ENCODE results near the gene YPEL2. TPM values are rescaled to one million over a fixed set of nuclear protein-coding genes. Genes with fewer than 3 reads are reported as not detected.

The YPEL2 gene
- total RNA-seq, 1 experiment from 2014 or later = 4.7 TPM

DNA sequence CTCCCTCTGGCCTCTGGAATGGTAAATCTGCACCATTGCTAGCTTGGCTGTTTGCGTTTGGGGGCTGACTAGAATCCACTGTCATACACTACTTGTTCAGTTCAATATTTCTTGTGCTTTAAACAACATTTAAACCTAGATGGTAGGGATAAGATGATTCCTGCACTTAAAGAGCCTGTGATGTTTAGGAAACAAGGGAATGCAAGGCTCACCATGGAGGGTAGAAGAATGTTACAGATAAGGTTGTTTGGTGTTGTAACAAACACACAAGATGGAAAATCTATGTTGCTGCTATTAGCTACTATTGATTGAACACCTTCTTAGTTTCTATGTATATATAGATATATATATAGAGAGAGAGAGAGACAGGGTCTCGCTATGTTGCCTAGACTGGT lies 31.4 kb downstream of the YPEL2 start:
- Histone ChIP-seq H3K9ac (ENCODE audit: low read length) (no peak overlapping the region), H3K9me2 (ENCODE audit: insufficient read depth) (no peaks in the 10 kb centered on the region), H3K9me3 (ENCODE audit: control insufficient read depth in 1 of 2, insufficient read depth in 1 of 2, low read depth in 1 of 2, low read length in 2 of 2) (no peaks in the 10 kb centered on the region), H3K4me3 (replicated peaks in 1 of 2; ENCODE audit: low read depth in 1 of 2, low read length in 2 of 2) (no peak overlapping the region), H3K4me1 (ENCODE audit: control insufficient read depth in 1 of 2, insufficient read depth in 2 of 2, low read length in 2 of 2) (peaks cover 25 to 30% of the 10 kb centered on the region in 2 experiments), H3K4me2 (ENCODE audit: low read length) (no peak overlapping the region), H4K20me1 (ENCODE audit: insufficient read depth) (no peaks in the 10 kb centered on the region), H3K79me2 (ENCODE audit: insufficient read depth, low read length) (no peaks in the 10 kb centered on the region), H2AFZ (ENCODE audit: low read depth, low read length, poor library complexity, severe bottlenecking) (no peak overlapping the region), H3K36me3 (ENCODE audit: control insufficient read depth in 1 of 2, insufficient read depth in 2 of 2, low read length in 2 of 2) (no peaks in the 10 kb centered on the region), H3K27me3 (ENCODE audit: insufficient read depth, low read length) (0 out of 2 replicates have a peak, but pooled peaks cover 3% of the 10 kb centered on the region), H3K27ac (ENCODE audit: low read depth, low read length) (no peak overlapping the region)
- TF ChIP-seq FOSL1 (IDR thresholded peaks at IDR 0.05; ENCODE audit: low read depth) (no peak), ZFX (IDR thresholded peaks at IDR 0.05) (no peak), EZH2phosphoT487 (IDR thresholded peaks at IDR 0.05; ENCODE audit: borderline replicate concordance) (no peak), CBX3 (IDR thresholded peaks at IDR 0.05; ENCODE audit: low read depth) (no peak), EZH2 (IDR thresholded peaks at IDR 0.05) (no peak)
- TF ChIP-seq, protein P1, sequence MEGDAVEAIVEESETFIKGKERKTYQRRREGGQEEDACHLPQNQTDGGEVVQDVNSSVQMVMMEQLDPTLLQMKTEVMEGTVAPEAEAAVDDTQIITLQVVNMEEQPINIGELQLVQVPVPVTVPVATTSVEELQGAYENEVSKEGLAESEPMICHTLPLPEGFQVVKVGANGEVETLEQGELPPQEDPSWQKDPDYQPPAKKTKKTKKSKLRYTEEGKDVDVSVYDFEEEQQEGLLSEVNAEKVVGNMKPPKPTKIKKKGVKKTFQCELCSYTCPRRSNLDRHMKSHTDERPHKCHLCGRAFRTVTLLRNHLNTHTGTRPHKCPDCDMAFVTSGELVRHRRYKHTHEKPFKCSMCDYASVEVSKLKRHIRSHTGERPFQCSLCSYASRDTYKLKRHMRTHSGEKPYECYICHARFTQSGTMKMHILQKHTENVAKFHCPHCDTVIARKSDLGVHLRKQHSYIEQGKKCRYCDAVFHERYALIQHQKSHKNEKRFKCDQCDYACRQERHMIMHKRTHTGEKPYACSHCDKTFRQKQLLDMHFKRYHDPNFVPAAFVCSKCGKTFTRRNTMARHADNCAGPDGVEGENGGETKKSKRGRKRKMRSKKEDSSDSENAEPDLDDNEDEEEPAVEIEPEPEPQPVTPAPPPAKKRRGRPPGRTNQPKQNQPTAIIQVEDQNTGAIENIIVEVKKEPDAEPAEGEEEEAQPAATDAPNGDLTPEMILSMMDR (IDR thresholded peaks at IDR 0.05 in 2 of 3, conservative IDR thresholded peaks at IDR 0.05 in 1 of 3; ENCODE audit: borderline replicate concordance in 1 of 3, insufficient read depth in 1 of 3, low read depth in 2 of 3, low read length in 2 of 3) = no peak
- TF ChIP-seq, protein P2, sequence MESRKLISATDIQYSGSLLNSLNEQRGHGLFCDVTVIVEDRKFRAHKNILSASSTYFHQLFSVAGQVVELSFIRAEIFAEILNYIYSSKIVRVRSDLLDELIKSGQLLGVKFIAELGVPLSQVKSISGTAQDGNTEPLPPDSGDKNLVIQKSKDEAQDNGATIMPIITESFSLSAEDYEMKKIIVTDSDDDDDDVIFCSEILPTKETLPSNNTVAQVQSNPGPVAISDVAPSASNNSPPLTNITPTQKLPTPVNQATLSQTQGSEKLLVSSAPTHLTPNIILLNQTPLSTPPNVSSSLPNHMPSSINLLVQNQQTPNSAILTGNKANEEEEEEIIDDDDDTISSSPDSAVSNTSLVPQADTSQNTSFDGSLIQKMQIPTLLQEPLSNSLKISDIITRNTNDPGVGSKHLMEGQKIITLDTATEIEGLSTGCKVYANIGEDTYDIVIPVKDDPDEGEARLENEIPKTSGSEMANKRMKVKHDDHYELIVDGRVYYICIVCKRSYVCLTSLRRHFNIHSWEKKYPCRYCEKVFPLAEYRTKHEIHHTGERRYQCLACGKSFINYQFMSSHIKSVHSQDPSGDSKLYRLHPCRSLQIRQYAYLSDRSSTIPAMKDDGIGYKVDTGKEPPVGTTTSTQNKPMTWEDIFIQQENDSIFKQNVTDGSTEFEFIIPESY (IDR thresholded peaks at IDR 0.05; ENCODE audit: extremely low read depth, insufficient replicate concordance, low read length) = no peak
- RAD21 ChIA-PET (ENCODE audit: low non-redundant PET in 1 of 2, low total read pairs in 2 of 2, uncharacterized antibody in 2 of 2, unreplicated experiment in 2 of 2) = no interaction called here
- BruUV-seq (replicated peaks) = no TSS peak
- ATAC-seq (no peak), DNase-seq (ENCODE audit: low read depth, low spot score) (no peak)
- intact Hi-C loops (cut with micrococcal nuclease) = no loop called here
- CTCF ChIA-PET = no interaction called here
- POLR2A ChIA-PET = no interaction called here

All from HCT116 (cell line).